Cerebellar cortex (tissue), 1 donor: Measurements from ENCODE around the gene ZC3H11A.

ENCODE experiments used
- DNase-seq: peaks from one replicate; pipeline ENCODE4 v3.0.0-alpha.2; 2015; ENCODE audit warnings: low spot score

ZC3H11A gene

GRCh38 chr1:203842559-203842876, 47.1 kb downstream of the ZC3H11A start:
- no peak for DNase-seq

DNA sequence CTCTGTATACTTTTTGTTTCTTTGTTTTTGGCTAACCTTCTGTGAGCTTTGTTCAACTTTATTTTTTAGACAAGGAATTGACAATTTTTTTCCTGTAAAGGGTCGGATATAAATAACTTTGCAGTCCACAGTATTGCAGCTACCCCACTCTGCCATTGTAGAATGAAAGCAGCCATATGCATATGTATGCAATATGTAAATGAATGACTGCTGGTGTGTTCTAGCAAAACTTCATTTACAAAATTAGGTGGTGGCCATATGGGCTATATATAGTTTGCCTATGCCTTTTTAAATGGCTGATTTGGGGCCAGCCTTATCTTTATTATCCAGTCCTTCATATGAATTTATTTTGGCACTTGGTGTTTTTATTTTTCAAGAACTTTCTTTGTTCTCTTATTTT, 48.0 kb downstream of the ZC3H11A start:
- DNase-seq: no peak
